Stimulated activated CD4-positive, alpha-beta T cell treated with anti-CD3 and anti-CD28 coated beads, Interleukin-2, amount 100 ng/mL, for 24 hours (primary cell): ENCODE results near the gene INAVA.

Experiments used
- DNase-seq, 2 donors: peaks; one replicate each; pipeline ENCODE4 v3.0.0-alpha.2; 2020

Gene INAVA

GRCh38 chr1:200877839-200878551 lies 16.7 kb upstream of the INAVA start:
- DNase-seq, result peak; percentile 56 to 58

- DNase-seq, result peak in 1 of 2 donors; percentile 35
Observed at GRCh38 chr1:200880212-200880611, 14.5 kb upstream of the INAVA start.

- peak in 1 of 2 donors; percentile 6 for DNase-seq
Observed at GRCh38 chr1:200883118-200883517, 11.6 kb upstream of the INAVA start.

GRCh38 chr1:200885623-200886402 lies 8.9 kb upstream of the INAVA start:
- DNase-seq, result no peak

GRCh38 chr1:200886594-200886993 lies 8.1 kb upstream of the INAVA start:
- no peak for DNase-seq

GRCh38 chr1:200887036-200887435 lies 7.7 kb upstream of the INAVA start:
- DNase-seq, result no peak

- DNase-seq, result no peak
Observed at GRCh38 chr1:200887772-200888348, 6.8 kb upstream of the INAVA start.

GRCh38 chr1:200888349-200888838 lies 6.3 kb upstream of the INAVA start:
- peak; percentile 54 to 57 for DNase-seq

- peak; percentile 42 to 43 for DNase-seq
Observed at GRCh38 chr1:200889571-200889970, 5.1 kb upstream of the INAVA start.

- no peak for DNase-seq
Observed at GRCh38 chr1:200890027-200890426, 4.7 kb upstream of the INAVA start.

- peak in 1 of 2 donors; percentile 30 for DNase-seq
Observed at GRCh38 chr1:200890818-200891773, 3.6 kb upstream of the INAVA start.

- DNase-seq, result no peak
Observed at GRCh38 chr1:200891774-200892157, 2.9 kb upstream of the INAVA start.

GRCh38 chr1:200892546-200892945 lies 2.2 kb upstream of the INAVA start:
- DNase-seq, result no peak

- no peak for DNase-seq
Observed at GRCh38 chr1:200892958-200893357, 1.7 kb upstream of the INAVA start.

GRCh38 chr1:200893411-200893901 lies 1.2 kb upstream of the INAVA start:
- DNase-seq, result no peak

- DNase-seq, result no peak
Observed at GRCh38 chr1:200895443-200895789, 716 bp downstream of the INAVA start.

- DNase-seq, result no peak
Observed at GRCh38 chr1:200895801-200896530, 1.3 kb downstream of the INAVA start.

GRCh38 chr1:200896531-200897196 lies 2.0 kb downstream of the INAVA start:
- no peak for DNase-seq

GRCh38 chr1:200897259-200897658 lies 2.6 kb downstream of the INAVA start:
- DNase-seq, result no peak

GRCh38 chr1:200899015-200899386 lies 4.3 kb downstream of the INAVA start:
- DNase-seq, result no peak

GRCh38 chr1:200899451-200899915 lies 4.8 kb downstream of the INAVA start:
- DNase-seq, result no peak
